ENCODE data around the gene LMOD3.

Gene LMOD3

DNA sequence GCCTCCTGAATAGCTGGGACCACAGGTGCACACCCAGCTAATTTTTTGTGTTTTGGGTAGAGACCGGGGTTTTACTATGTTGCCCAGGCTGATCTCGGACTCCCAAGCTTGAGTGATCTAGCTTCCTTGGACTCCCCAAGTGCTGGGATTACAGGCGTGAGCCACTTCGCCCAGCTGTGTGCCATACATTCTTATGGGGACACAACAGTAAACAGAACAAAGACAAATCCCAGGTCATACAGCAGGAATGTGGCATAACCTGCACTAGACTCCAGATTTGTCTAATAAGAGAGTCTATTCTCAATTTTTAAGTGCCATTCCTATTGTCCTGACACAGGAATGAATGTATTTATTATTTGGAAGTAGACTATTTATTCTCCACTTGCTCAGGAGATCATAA lies 20.0 kb downstream of the LMOD3 start:
- no peak overlapping the region for H3K9ac ChIP-seq (ENCODE audit: low read length)
- no peak overlapping the region for H3K4me3 ChIP-seq (ENCODE audit: low read length)
- no peaks in the 10 kb centered on the region for H3K27me3 ChIP-seq (ENCODE audit: control insufficient read depth, insufficient read depth, low read length)
- peaks cover 3% of the 10 kb centered on the region for H3K4me1 ChIP-seq (ENCODE audit: control insufficient read depth, insufficient read depth, low read length)
- H3K27ac ChIP-seq (ENCODE audit: low read depth, low read length), result no peak overlapping the region
- H3K36me3 ChIP-seq (ENCODE audit: control insufficient read depth, insufficient read depth, low read length), result peaks cover 12% of the 10 kb centered on the region

DNA sequence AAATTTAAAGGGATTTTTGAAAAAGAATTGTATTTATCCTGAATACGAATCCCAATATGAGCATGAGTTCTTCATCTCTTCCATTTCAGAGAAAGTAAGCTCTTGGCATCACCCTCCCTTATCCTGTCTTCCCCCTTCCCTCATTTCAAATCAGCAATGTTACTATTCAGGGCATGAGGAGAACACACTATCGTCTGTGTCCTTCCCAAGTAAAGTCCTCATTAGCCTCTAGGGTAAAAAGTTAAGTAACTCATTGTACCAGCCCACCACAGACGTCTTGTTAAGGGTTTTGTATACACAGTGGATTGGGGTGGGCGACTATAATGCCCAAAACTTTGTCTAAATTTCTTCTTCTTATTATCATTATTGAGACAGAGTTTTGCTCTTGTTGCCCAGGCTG lies 22.8 kb downstream of the LMOD3 start:
- H3K4me1 ChIP-seq (ENCODE audit: control insufficient read depth, insufficient read depth, low read length), result peaks cover 3% of the 10 kb centered on the region
- H3K4me3 ChIP-seq (ENCODE audit: low read length), result no peak overlapping the region
- no peak overlapping the region for H3K9ac ChIP-seq (ENCODE audit: low read length)
- no peaks in the 10 kb centered on the region for H3K27me3 ChIP-seq (ENCODE audit: control insufficient read depth, insufficient read depth, low read length)
- H3K27ac ChIP-seq (ENCODE audit: low read depth, low read length), result no peak overlapping the region
- peaks cover 12% of the 10 kb centered on the region for H3K36me3 ChIP-seq (ENCODE audit: control insufficient read depth, insufficient read depth, low read length)

DNA sequence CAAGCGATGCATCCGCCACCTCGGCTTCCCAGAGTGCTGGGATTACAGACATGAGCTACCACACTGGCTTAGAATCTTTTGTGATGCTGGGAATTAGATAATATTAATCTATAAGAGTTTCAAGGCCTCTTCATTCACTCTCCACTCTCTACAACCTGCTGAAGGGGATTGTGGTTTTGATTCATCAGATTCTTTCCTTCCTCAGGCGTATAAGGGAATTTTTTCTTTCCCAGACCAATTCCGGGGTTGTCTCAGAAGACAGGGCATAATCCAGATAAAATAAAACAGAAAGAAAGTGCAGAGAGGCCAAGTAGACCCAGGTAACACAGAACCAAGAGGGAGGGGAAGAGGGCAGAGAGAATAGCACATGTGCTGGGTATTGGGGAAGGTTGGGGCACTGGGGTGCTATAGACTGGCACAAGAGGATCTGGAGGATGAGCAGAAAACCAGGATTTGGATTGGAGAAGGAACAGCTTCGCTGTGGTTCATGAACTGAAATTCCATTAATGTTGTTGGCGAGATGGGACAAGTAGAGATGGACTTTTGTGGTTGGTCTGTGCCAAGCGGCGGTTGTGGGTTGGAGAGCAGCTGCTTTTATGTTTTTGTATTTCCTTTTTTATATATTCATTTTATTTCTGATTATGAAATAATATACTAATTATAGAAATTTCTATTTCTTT lies 24.8 kb downstream of the LMOD3 start:
- H3K4me3 ChIP-seq (ENCODE audit: low read length), result no peak overlapping the region
- H3K27me3 ChIP-seq (ENCODE audit: control insufficient read depth, insufficient read depth, low read length), result no peaks in the 10 kb centered on the region
- H3K4me1 ChIP-seq (ENCODE audit: control insufficient read depth, insufficient read depth, low read length), result peaks cover 12% of the 10 kb centered on the region
- H3K9ac ChIP-seq (ENCODE audit: low read length), result no peak overlapping the region
- peaks cover 6% of the 10 kb centered on the region for H3K36me3 ChIP-seq (ENCODE audit: control insufficient read depth, insufficient read depth, low read length)
- H3K27ac ChIP-seq (ENCODE audit: low read depth, low read length), result no peak overlapping the region

DNA sequence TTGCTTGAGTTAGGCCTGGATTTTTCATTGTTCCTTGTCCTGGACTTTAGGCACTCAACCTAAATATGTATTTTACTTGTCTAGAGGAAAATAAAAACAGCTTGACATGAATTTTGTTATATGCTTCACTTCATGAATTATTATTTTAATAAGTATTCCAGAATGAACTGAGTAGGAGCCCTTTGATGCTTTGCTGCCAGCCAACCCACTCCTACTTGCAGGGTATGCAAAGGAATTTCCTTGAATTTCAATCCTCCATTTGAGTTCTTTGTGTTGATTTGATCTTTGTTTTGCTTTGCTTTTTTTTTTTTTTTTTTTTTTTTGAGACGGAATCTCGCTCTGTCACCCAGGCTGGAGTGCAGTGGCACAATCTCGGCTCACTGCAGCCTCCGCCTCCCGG lies 26.1 kb downstream of the LMOD3 start:
- H3K27me3 ChIP-seq (ENCODE audit: control insufficient read depth, insufficient read depth, low read length), result no peaks in the 10 kb centered on the region
- peaks cover 15% of the 10 kb centered on the region for H3K4me1 ChIP-seq (ENCODE audit: control insufficient read depth, insufficient read depth, low read length)
- H3K4me3 ChIP-seq (ENCODE audit: low read length), result no peak overlapping the region
- H3K36me3 ChIP-seq (ENCODE audit: control insufficient read depth, insufficient read depth, low read length), result peaks cover 3% of the 10 kb centered on the region
- no peak overlapping the region for H3K9ac ChIP-seq (ENCODE audit: low read length)
- H3K27ac ChIP-seq (ENCODE audit: low read depth, low read length), result no peak overlapping the region

DNA sequence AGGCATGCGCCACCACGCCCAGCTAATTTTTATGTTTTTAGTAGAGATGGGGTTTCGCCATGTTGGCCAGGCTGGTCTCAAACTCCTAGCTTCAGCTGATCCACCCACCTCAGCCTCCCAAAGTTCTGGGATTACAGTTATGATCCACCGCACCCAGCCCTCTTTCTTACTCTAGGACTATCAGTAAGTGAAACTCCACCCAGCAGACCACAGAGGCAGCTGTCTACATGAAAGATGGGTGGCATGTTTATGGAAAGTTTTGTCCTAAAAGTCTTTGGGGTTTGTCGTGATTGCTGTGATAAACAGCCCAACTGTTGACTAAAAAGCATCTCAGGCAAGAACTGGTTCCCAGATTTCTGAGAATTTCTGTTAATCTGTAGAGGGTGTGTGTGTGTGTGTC lies 26.8 kb downstream of the LMOD3 start:
- H3K9ac ChIP-seq (ENCODE audit: low read length), result no peak overlapping the region
- H3K4me1 ChIP-seq (ENCODE audit: control insufficient read depth, insufficient read depth, low read length), result peaks cover 15% of the 10 kb centered on the region
- no peak overlapping the region for H3K4me3 ChIP-seq (ENCODE audit: low read length)
- H3K27ac ChIP-seq (ENCODE audit: low read depth, low read length), result no peak overlapping the region
- H3K36me3 ChIP-seq (ENCODE audit: control insufficient read depth, insufficient read depth, low read length), result peaks cover 3% of the 10 kb centered on the region
- H3K27me3 ChIP-seq (ENCODE audit: control insufficient read depth, insufficient read depth, low read length), result no peaks in the 10 kb centered on the region

DNA sequence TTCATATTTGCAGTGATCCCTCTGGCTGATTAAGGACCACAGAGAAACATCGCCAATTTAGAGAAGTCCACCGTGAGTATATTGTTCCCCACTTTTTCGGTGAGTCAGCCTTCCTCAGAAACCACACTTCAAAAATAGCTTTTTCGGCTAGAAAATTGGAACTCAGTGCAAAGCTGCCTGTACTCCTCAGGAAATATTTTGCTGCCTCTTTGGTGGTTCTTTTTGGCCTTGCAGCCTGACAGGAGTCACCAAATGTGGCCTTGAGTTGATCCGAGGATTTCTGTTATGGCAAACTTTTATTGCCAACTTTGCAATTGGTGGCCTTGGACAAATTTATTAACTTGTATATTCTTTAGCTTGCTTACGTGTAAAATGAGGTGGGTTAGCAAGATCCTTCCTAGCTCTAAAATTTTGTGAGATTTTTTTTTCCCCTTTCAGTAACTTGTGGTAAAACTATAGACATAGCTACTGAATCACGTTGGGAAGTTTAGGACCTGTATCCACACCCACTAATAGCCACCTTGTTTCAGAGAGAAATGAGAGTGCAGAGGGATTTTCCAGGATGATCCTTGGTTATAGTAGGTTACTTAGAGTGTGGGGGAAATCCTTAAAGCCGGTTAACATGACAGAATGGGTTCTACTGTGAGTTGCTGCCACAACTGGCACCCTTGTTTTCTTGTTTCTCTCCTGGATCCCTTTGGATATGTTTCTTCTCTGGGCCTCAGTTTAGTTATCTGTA lies 27.8 kb downstream of the LMOD3 start:
- H3K27ac ChIP-seq (ENCODE audit: low read depth, low read length), result peak overlapping the region; percentile 52
- no peaks in the 10 kb centered on the region for H3K27me3 ChIP-seq (ENCODE audit: control insufficient read depth, insufficient read depth, low read length)
- no peaks in the 10 kb centered on the region for H3K36me3 ChIP-seq (ENCODE audit: control insufficient read depth, insufficient read depth, low read length)
- no peak overlapping the region for H3K4me3 ChIP-seq (ENCODE audit: low read length)
- H3K4me1 ChIP-seq (ENCODE audit: control insufficient read depth, insufficient read depth, low read length), result peaks cover 19% of the 10 kb centered on the region
- H3K9ac ChIP-seq (ENCODE audit: low read length), result no peak overlapping the region

DNA sequence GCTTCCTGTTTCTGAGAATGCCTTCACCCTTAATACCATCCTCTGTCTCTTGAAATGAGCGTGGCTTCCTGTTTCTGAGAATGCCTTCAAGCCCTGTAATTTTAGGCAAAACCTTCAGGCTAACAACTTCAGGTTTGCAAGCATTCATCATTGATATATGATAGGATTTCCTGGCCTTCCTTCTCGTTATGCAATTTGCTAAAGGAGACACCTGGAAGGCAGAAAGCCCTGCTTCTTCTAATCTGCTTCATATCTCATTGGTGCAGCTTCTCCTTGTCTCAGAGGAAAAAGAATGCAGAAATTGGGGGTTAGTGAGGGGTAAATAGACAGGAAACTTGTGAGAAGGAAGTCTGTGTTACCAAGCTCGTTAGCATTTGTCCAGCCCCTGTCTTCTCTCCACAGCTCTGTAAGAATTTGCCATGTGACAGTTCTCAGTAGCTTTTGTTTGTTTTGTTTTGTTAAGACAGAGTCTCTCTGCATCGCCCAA lies 30.3 kb downstream of the LMOD3 start:
- Histone ChIP-seq H3K4me1 (ENCODE audit: control insufficient read depth, insufficient read depth, low read length) (peaks cover 29% of the 10 kb centered on the region), H3K4me3 (ENCODE audit: low read length) (no peak overlapping the region), H3K9ac (ENCODE audit: low read length) (no peak overlapping the region), H3K27ac (ENCODE audit: low read depth, low read length) (peak overlapping the region; percentile 16), H3K36me3 (ENCODE audit: control insufficient read depth, insufficient read depth, low read length) (no peaks in the 10 kb centered on the region), H3K27me3 (ENCODE audit: control insufficient read depth, insufficient read depth, low read length) (no peaks in the 10 kb centered on the region)

DNA sequence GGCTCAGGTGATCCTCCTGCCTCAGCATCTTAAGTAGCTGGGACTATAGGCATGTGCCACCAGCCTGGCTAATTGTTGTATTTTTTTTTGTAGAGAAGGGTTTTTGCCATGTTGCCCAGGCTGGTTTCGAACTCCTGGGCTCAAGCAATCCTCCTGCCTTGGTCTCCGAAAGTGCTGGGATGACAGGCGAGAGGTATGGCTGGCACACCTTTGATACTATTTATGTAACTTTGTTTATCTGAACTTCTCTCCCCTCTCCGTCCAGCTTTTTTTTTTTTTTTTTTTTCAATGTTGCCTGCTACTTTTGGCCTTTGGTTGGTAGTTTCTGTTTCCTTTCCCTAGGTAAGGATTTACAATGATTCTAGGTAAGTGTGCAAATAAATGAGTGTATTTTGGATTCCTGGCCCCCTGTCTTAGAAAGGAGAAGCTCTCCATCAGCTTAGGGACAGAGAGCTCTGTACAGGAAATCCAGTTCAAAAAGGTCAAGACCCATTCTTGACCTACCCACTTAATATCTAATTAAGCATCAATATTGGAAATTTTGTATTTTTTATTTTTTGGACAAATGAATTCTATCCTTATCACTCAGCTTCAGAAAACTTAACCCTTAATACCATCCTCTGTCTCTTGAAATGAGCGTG lies 30.9 kb downstream of the LMOD3 start:
- Histone ChIP-seq H3K36me3 (ENCODE audit: control insufficient read depth, insufficient read depth, low read length) (no peaks in the 10 kb centered on the region), H3K27me3 (ENCODE audit: control insufficient read depth, insufficient read depth, low read length) (no peaks in the 10 kb centered on the region), H3K4me3 (ENCODE audit: low read length) (no peak overlapping the region), H3K9ac (ENCODE audit: low read length) (no peak overlapping the region), H3K4me1 (ENCODE audit: control insufficient read depth, insufficient read depth, low read length) (peaks cover 29% of the 10 kb centered on the region), H3K27ac (ENCODE audit: low read depth, low read length) (no peak overlapping the region)

DNA sequence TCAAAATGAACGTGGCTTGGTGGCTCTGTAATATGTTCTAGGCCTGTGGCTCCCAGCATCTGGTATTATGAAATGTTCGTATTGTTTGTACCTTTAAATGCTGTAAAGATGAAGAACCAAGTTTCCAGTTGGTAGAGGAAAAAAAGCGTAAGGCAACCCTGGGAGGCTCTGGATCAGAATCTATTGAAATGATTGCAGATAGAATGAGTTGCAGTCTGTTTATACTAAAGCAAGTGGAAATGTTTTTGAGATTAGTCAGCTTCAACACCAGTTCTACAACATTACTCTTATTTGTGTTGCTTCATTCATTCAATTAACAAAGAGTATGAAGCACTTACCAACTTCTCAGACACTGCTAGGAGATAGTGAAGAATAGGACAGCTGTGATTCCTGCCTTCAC lies 32.4 kb downstream of the LMOD3 start:
- peaks cover 29% of the 10 kb centered on the region for H3K4me1 ChIP-seq (ENCODE audit: control insufficient read depth, insufficient read depth, low read length)
- H3K27ac ChIP-seq (ENCODE audit: low read depth, low read length), result no peak overlapping the region
- no peaks in the 10 kb centered on the region for H3K36me3 ChIP-seq (ENCODE audit: control insufficient read depth, insufficient read depth, low read length)
- no peaks in the 10 kb centered on the region for H3K27me3 ChIP-seq (ENCODE audit: control insufficient read depth, insufficient read depth, low read length)
- no peak overlapping the region for H3K4me3 ChIP-seq (ENCODE audit: low read length)
- H3K9ac ChIP-seq (ENCODE audit: low read length), result no peak overlapping the region

DNA sequence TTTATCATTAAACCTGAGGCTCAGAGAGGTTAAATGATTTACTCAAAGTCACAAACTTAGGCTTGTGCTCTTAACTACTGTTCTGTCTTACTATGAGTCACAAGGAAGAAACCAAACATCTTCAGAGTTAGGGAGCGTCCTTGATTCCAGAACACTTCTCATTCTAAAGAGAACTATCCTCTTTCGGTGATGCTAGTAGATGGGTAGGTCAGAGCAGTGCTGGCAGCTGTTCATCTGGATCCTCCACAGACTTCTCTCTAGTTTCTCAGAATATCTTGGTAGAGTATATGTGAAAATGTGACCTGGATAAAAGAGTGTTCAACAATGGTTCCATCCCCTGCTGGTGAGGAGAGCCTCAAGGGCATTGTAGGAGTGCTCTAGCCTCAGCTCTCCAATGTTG lies 34.3 kb downstream of the LMOD3 start:
- Histone ChIP-seq H3K9ac (ENCODE audit: low read length) (no peak overlapping the region), H3K36me3 (ENCODE audit: control insufficient read depth, insufficient read depth, low read length) (no peaks in the 10 kb centered on the region), H3K27me3 (ENCODE audit: control insufficient read depth, insufficient read depth, low read length) (no peaks in the 10 kb centered on the region), H3K4me1 (ENCODE audit: control insufficient read depth, insufficient read depth, low read length) (peaks cover 23% of the 10 kb centered on the region), H3K4me3 (ENCODE audit: low read length) (no peak overlapping the region), H3K27ac (ENCODE audit: low read depth, low read length) (peak overlapping the region; percentile 4)

DNA sequence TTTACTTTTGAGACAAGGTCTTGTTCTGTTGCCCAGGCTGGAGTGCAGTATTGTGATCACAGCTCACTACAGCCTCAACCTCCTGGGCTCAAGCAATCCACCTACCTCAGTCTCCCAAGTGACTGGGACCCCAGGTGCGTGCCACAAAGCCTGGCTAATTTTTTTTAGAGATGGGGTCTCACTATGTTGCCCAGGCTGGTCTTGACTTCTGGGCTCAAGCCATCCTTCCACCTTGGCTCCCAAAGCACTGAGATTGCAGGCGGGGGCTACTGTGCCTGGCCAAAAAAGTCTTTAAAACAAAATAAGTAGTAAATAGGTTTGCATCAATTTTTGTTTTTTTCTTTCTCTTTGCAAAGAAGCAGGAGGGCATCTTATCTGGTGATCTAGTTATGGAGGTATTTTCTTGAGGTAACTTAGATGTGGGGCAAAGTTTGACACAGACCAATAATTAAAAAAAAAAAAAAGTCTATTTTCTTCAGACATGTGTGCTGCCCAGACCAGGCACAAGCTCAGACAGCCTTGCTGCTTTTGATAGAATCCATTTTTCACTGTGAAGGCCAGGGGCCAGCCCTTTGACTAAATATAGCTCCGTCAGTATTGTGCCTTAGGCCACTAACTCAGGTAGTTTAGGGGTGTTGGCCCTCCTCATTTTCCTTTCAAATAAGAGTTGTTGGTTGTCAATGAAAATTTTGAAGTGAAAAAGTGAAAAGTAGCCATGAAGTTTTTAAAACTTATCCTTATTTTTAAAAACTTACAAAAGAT lies 35.2 kb downstream of the LMOD3 start:
- Histone ChIP-seq H3K4me1 (ENCODE audit: control insufficient read depth, insufficient read depth, low read length) (peaks cover 23% of the 10 kb centered on the region), H3K4me3 (ENCODE audit: low read length) (peak overlapping the region; percentile 82), H3K9ac (ENCODE audit: low read length) (no peak overlapping the region)

More for the DNA sequence above, 35.2 kb downstream of the LMOD3 start:
- Histone ChIP-seq H3K27me3 (ENCODE audit: control insufficient read depth, insufficient read depth, low read length) (no peaks in the 10 kb centered on the region), H3K36me3 (ENCODE audit: control insufficient read depth, insufficient read depth, low read length) (no peaks in the 10 kb centered on the region), H3K27ac (ENCODE audit: low read depth, low read length) (peak overlapping the region; percentile 42)

All from rectal smooth muscle tissue (tissue), 1 donor.